Testis (tissue), 2 donors: Measurements from ENCODE around the gene CCDC121.

Source experiments
- CTCF ChIP-seq, 3 experiments: fragments of 450-650 bp in 2 of 3; fragments of 200-600 bp in 1 of 3; sonication (generic) in 1 of 3; IDR thresholded peaks; one replicate each; pipeline ENCODE4 v1.5.1; 2016 to 2019; ENCODE audit warnings: antibody characterized with exemption in 3 of 3, mild to moderate bottlenecking in 2 of 3, moderate library complexity in 1 of 3
- POLR2A ChIP-seq: fragments of 450-650 bp; IDR thresholded peaks from one replicate; pipeline ENCODE4 v1.6.1; 2017; ENCODE audit warnings: antibody characterized with exemption, mild to moderate bottlenecking, moderate library complexity

GRCh38 chr2:27606611-27607010, 22.2 kb downstream of the CCDC121 start:
- no peak for TF ChIP-seq CTCF (IDR thresholded peaks at IDR 0.05)
- TF ChIP-seq POLR2A = no peak
